HG03039 (cell line): ENCODE data around the gene UBFD1.
"Not testable (repeated sequence)": the region's sequence is repeated elsewhere in the genome, so short reads cannot be mapped to it uniquely, and the experiment has no call there.

Experiments
- ATAC-seq: cut with Tn5 transposase; IDR thresholded peaks from one replicate; pipeline ENCODE4 v1.9.1; 2021; ENCODE audit warnings: mild to moderate bottlenecking, moderate library complexity; ENCODE audit not compliant: unreplicated experiment

Gene UBFD1

DNA sequence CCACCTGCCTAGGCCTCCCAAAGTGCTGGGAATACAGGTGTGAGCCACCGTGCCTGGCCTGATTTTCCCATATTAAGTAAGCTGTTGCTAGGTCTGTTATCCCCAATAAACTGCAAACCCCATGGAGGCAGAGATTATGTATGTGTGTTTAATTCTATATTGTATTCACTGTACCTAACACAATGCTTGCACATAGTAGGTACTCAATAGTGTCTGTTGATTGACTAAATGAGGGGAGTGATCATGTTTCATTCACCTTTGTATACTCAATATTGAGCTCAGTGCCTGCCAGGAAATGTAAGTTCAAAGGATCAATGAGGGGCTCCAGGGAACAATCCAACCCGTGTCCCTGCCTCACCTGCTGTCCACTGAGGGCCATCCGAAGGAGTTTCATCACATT, 32.6 kb upstream of the UBFD1 start:
- ATAC-seq, result no peak

DNA sequence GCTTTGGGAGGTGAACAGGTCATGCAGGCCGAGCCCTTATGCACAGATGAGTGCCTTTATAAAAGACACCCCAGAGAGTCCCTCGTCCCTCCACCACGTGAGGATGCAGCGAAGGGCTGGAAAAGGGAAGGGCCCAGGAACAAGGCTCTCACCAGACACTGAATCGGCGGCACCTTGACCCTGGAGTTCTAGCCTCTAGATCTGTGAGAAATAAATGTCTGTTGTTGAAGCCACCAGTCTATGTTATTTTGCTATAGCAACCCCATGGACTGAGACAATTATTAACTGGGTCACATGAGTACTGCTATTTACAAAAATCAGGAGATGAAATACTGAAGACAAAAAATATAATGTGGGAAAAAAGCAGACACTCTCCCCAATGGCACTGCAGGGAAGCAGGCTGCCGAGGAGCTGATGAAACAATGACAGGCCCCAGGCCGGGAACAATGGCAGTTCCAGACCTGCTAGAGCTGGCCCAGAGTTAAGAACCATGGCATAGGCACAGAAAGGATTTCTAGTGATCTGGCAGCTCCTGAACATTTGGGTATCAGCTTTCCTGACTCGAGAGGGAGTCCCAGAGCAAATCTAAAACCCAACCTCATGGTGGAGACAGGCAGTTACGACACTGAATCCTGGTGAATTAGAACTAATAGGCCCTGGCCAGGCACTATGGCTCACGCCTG, 29.4 kb upstream of the UBFD1 start:
- no peak for ATAC-seq

DNA sequence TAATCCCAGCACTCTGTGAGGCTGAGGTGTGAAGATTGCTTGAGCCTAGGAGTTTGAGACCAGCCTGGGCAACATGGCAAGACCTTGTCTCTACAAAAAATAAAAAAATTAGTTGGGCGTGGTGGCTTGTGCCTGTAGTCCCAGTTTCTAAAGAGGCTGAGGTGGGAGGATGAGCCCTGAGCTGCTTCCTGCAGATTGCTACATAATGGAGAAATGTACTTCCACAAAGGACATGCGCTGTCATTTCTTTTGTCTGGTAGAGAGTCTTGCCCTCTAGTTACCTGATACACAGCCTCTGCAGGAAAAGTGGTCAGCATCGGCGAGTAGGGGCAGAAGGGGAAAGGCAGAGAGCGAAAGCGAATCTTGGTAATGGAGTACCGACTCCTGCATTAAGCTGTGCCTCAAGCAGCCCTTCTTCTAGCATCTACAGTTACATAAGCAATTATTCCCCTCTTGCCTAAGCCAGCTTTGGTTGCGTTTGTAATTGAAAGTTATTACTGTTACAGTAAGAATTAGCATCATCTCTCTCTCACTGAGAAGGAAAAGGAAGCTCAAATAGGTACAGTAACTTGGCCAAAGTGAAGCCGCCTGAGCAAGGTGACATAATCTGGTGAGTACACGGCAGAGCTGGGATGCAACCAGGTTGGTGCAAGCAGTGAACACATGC, 28.8 kb upstream of the UBFD1 start:
- no peak for ATAC-seq

DNA sequence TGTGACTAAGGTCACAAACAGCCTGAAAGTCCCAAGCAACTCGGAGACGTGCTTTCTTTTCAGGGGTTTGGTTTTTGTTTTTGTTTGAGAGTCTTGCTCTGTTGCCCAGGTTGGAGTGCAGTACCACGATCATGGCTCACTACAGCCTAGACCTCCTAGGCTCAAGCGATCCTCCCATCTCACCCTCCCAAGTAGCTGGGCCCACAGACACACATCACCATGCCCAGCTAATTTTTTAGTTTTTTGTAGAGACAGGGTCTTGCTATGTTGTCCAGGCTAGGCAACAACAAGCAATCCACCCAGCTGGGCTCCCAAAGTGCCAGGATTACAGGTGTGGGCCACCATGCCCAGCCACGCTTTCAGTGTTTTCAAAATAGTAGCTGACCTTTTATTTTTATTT, 27.5 kb upstream of the UBFD1 start:
- ATAC-seq, result no peak

DNA sequence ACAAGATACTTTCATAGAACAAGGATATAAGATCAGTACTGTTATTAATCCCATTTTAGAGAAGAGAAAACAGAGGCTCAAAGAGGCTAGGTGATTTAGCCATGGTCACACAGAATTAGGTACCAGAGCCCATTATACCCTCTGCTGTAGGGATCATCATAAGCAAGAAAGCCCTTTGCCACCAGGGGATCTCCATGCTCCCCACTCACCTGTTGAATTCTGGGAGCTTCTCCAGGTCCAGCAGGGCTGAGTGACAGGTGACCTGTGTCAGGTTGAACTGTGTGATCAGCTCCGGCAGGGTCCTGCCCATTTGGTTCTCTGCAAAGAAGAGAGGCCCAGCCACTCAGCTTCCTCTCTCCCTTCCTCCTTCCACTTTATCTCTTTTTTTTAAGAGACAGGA, 25.1 kb upstream of the UBFD1 start:
- no peak for ATAC-seq

DNA sequence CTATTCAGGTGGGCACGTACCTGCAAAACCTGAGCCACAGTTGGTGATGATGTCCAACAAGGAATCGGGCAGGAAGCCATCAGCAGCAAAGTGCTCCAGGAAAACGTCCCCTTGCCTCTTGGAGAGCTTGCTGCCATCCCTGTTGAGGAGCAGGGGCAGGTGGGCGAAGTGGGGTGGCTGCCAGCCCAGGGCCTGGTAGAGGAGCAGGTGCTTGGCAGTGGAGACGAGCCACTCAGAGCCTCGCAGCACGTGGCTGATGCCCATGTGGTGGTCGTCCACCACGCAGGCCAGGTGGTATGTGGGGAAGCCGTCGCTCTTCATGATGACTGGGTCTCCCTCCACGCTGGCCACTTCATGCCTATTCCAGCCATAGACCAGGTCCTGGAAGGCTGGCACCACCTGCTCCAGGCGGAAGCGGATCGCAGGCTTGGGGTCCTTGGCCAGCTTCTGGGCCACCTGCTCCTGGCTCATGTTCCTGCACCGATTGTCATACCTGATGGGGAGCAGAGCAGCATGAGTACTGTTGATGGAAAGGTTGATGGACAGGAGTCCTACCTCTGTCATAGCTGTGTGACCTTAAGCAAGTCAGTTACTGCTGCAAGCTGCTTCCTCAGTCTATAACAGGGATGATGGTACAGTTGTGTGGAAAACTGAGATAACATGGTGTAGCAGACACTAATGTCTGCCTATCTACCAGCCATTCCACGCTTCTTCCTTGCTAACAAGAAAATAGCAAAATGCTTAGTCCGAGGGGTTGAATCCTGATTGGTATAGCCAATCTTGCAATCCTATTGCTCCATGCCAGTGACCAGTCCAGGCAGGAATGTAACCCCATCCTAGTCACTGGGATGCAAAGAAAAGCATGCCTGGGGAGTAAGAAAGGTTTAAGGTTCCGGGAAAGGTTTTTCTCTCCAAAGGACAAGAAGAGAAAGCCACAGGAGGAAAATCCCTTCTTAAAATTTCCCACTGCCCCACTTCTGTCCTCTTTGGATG, 22.4 kb upstream of the UBFD1 start:
- ATAC-seq, result no peak

DNA sequence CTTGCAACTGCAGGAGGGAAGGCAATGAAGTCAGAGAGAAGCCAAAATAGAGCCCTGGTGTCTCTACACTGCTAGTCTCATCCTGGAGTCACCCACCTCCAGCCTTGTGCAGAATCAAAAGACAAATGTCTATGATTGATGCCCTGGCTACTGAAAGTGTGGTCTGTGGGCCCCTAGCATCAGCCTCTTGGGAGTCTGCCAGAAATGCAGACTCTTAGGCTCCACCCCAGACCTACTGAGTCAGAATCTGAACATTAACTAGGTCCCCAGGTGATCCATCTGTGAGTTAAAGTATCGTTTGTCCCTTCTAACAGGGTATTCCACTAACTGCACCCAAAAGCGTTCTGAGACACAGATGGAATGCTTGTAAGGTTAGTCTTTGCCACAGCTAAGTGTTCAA, 21.6 kb upstream of the UBFD1 start:
- no peak for ATAC-seq

DNA sequence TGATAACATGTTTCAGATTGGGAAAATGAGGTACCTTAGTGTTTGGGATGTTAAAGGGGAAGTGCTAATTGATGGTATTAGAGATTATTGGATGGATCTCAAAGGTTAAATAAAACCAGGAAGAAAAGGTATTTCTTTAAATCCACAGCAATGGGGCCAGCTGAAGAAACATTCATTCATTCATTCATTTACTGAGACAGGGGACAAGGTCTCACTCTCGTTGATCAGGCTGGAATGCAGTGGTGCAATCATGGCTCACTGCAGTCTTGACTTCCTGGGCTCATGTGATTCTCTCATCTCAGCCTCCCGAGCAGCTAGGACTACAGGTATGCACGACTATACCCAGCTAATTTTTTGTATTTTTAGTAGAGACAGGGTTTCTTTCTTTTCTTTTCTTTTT, 20.1 kb upstream of the UBFD1 start:
- ATAC-seq, result no peak

DNA sequence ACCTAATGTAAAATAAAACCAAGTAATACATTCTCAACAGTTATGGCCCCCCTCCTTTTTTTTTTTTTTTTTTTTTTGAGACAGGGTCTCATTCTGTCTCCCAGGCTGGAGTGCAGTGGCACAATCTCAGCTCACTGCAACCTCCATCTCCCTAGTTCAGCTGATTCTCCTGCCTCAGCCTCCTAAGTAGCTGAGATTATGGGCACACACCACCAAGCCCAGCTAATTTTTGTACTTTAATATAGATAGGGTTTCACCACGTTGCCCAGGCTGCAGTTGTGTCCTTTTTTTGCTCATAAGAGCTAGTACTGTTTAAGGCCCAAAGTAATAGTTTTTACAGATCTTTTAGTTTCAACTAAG, 18.6 kb upstream of the UBFD1 start:
- no peak for ATAC-seq

DNA sequence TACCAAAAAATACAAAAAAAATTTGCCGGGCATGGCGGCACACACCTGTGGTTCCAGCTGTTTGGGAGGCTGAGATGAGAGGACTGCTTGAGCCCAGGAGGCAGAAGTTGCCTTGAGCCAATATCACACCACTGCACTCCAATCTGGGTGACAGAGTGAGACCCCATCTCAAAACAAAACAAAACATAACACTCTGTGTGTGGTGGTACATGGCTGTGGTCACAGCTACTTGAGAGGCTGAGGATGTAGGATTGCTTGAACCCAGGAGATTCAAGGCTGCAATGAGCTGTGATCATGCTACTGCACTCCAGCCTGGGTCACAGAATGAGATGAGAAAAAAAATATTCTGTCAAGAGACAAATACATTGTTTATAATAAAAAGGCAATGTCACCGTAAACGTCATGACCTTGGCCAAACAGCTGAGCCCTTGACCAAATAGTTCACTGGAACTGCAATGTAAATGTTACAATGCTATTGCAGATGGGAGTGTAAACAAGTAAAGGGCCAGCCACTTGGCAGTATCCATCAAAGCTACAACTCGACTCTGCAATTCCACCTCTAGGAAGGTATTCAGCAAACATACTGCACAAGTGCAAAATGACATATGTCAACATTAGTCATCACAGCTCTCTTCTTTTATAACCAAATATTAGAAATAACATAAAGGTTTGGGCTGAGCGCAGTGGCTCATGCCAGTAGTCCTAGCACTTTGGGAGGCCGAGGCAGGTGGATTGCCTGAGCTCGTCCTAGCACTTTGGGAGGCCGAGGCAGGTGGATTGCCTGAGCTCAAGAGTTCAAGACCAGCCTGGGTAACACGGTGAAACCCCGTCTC, 17.3 kb upstream of the UBFD1 start:
- no peak for ATAC-seq

DNA sequence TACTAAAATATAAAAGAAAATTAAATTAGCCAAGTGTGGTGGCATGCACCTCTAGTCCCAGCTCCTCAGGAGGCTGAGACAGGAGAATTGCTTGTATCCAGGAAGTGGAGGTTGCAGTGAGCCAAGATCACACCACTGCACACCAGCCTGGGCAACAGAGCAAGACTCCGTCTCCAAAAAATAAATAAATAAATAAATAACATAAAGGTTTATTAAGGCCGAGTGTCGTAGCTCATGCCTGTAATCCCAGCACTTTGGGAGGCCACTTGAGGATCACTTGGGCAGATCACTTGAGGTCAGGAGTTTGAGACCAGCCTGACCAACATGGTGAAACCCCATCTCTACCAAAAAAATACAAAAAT, 16.7 kb upstream of the UBFD1 start:
- ATAC-seq, result not testable (repeated sequence)

DNA sequence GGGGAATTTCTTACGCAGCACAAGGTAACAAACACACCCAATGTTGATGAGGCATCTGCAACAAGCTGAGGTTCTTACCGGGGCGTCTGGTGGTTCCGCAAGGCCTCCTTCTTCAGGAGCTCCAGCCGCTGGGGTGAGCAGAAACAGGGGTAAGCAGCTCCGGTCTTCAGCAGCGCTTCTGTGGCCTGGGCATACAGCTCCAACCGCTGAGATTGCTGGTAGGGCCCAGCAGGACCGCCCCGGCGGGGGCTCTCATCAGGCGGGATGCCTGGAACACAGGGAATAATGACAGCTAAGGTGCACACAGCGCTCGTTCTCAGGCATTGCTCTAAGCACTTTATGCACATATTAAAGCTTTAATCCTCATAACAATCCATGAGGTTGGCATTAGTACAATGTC, 13.1 kb upstream of the UBFD1 start:
- no peak for ATAC-seq

DNA sequence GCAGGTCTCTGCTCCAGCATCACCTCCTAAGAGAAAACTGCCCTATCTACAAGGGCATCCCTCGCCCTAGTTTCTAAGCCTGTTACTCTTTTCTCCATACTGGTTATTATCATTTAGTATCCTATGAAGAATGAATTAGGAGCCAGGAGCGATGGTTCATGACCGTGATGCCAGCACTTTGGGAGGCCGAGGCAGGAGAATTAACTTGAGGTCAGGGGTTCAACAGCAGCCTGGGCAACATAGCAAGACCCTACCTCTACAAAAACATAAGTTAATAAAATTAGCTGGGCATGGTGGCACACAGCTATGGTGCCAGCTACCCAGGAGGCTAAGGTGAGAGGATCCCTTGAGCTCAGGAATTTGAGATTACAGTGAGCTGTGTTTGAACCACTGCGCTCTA, 7.6 kb upstream of the UBFD1 start:
- no peak for ATAC-seq

DNA sequence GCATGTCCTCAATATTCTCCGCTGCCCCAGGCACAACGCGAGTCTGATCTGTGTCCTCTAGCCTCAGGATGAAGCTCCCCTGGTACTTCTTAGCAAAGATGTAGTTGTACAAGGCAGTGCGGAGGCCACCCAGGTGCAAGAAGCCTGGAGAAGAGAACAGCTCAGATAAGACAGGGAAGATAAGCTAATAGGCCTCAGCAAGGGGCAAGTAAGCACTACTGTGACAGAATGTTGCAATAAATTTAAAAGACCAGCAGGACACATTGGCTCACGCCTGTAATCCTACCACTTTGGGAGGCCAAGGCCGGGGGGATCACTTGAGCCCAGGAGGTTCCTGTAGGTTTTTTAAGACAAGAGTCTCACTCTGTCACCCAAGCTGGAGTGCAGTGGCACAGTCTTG, 5.4 kb upstream of the UBFD1 start:
- ATAC-seq, result no peak

DNA sequence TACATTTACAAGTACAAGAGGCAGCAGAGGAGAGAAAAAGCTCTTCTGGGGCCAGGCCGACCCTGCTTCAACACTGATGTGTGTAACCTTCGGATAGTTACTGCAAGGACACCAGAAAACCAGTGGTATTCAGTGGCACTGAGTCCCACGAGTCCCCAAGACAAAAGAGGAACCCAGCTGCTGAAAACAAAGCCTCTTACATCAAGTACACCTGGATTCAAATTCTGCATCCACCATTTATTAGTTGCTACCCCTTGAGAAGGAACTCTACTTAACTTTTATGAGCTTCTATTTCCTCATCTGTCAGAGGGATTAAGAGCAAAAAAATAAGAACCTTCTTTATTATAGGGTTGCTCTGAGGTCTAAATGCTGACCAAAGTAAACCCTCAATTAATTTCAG, 3.0 kb upstream of the UBFD1 start:
- no peak for ATAC-seq

DNA sequence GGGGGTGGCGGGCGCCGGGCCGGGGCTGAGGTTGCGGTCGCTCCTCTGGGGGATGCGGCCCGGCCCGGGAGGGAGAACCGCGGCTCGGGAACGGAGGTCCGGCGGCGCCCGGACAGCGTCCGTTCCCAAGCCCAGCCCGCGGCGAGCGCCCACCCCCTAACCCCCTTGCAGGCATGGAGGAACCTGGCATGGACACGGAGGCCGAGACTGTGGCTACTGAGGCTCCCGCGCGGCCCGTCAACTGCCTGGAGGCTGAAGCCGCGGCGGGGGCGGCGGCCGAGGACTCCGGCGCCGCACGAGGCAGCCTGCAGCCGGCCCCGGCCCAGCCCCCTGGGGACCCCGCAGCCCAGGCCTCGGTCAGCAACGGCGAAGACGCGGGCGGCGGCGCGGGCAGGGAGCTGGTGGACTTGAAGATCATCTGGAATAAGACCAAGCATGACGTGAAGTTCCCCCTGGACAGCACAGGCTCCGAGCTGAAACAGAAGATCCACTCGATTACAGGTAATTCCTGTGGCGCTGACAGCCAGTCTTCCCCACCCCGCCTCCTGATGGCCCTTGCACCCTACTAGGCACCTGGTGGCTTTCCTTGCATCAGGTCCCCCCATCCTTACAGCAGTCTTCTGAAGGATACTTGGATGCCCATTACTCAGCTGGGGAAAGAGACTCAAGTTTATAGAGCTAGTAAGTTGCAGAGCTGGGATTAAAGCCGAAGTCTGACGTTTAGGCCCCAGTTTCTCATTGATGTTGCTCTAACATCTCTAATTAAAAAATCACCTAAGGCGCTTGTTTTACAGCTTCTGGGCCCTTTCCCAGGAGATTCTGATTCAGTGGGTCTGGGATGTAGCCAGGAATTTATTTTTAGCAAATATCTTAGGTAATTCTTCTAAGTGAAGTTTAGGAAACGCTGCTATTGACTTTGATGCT, 514 bp downstream of the UBFD1 start:
- ATAC-seq, result peak; percentile 0

DNA sequence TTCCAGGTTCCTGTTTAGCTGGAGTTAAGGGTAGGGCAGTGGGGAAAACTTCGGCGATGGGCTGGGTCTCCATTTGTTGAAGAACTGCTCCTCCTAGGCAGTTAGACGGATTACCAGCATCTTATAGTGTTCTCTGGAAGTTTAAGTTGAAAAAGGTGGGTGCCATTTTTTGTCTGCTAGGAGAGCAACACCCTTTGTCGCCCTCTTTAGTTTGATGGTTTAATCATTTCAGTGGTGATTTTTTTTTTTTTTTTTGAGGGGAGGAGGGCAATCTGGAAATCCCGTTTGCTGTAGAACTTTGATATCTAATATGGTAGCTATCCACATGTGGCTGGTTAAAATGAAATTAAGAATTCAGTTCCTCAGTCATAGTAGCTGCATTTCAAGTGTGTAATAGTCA, 4.1 kb downstream of the UBFD1 start:
- ATAC-seq, result no peak

DNA sequence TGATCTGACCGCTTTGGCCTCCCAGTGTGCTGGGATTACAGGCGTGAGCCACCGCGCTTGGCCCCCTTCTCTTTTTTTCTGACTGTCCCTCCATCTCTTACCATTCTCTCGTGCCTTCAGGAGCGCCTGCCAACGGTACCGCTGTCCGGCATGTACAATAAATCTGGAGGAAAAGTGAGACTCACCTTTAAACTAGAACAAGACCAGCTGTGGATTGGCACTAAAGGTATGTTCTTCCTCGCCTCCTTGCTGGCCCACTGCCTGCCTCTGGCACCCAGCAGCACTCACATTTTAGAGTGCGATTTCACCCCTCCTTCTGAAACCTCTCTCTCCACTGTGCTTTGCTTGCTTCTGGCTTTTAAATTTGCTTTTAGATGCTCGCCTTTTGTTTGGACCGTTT, 5.0 kb downstream of the UBFD1 start:
- ATAC-seq, result no peak

DNA sequence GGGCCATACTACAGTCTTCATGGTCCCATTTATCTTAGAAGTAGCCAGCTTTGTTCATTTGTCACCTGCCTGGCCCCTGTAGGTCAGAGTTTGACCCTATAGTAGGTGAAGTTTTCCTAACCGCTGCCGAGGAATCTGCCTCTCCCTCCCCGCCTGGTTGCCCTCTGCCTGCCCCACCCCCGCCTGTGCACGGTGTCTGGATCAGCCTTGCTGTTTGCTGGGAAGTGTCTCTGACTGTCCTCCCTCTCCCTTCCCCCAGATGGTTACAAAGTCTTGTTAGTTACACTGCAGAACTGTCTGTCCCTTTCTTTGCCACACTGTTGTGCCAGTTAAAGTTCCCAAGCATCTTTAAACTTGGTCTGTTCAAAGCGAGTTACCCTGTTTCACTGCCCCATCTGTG, 5.7 kb downstream of the UBFD1 start:
- ATAC-seq, result no peak
